ENCODE data around the gene SLC39A11.
"Not testable (repeated sequence)": the region's sequence is repeated elsewhere in the genome, so short reads cannot be mapped to it uniquely, and the experiment has no call there.

The SLC39A11 gene

DNA sequence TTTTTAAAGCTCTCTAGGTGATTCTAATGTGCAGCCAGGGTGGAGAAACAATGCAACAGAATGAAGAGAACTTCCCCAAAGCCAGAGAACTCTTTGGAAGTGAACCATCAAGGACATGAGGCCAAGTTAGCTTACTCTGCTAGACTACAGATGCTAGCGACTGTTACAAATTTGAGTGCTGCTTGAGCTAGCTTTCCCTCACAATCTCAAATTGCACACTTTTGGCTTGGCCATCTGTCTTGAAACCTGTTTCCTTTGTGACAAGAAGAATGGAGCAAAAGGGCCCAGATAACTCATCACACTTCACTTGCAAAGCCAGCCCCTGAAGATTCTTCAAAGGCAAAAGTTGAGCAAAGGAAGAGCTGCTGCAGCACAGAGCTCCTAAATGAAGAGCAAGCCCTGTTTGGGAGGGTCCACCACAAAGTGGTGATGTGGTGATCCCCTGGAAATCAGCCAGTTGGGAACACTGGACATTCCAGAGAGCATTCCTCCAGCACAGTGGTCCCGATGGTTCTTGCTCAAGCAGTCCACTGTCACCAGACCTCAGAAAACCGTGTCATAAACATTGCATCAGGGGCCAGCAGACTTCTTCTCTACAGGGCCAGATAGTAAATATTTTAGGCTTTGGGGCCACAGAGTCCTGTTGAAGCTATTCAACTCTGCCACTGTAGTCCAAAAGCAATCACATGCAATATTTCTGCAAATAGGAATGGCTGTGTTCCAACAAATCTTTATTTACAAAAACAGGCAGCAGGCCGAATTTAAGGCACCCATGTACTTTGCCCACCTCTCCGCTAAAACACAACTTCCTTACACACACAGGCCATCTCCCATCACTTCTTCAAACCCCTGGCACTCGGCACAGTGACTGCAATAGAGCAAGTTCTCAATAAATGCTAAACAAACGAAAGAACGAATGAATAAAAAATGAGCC is 21.2 kb downstream of the SLC39A11 start:
- DNase-seq (ENCODE audit: low spot score), result peak; percentile 45

DNA sequence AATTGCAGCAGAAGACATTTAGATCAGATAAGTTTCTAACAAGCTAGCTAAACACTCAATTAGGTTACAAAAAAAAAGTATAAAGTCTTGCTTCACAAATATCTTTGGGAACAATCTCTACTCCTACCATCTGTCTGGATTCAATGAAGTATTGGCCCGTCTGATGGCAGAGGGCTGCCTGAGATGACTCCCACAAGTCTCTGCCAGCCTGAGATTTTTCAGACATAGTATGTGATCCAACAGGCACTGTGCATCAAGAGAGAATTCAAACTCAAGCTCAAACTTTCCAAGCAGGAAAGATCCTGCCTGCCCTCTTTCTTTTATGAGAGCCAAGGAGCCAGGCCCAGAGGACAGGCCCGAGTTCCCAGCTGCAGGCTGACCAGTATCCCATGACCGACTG is 22.6 kb downstream of the SLC39A11 start:
- DNase-seq (ENCODE audit: low spot score), result no peak

DNA sequence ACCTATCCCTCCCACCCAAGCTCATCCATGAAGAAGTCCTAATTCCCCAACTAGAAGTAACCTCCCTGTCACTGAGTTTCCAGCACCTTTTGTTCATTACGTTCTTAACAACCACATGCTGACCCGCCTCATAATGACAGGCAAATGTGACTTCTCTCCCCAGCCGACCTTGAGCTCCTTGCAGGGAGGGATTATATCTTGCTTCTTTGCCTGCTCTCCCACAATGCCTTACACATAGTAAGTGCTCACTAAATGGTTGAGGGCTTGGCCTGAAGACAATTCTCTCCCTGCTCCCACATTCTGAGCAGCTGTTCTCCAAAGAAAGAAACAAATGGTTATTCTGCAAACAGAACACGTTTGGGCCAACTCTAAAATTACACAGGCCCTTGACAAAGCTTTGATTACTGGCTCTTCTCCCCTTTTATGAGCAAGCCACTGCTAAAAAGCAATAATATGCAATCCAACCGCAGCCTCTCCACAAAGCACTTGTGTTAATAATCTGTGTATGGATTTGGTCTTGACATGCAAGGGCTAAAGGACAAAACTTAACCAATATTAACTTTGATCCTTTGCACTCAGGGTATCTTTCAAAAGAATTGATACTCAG is 23.2 kb downstream of the SLC39A11 start:
- no peak for DNase-seq (ENCODE audit: low spot score)

DNA sequence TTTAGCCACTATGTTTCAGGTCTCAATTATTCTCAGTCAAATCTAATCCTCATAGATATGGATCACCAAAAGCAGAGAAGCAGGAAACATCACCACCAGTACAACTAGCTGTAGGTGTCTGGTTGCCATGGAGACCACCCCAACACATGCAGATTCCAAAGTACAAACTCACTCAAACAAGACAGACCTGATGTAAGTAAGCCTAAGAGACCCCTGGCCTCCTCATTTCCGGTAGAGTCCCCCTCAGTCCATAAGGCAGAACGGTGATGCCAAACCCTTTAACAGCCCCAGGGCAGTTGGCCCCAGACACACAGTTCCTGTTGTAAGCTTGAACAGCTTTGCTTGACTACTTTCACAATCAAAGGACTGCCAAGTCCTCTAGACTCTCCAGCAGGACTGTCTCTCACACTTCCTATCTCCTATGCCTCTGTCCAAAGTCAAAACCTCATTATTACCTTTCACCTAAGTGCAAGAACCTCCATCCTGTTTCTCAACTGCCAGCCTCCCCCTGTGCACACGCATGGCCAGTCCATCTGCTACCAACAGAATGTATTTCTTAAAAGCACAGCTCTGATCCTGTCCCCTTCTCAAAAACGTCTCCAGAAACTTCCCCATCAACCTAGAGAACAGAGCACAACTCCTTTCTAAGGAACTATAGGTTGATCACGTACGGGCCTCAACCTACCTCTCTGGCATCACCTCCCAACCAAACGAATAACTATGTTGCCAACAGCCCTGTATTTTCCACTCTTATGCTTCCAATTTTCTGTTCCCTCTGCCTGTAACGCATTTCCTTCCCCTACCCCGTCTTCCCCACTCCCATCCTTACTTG is 23.9 kb downstream of the SLC39A11 start:
- DNase-seq (ENCODE audit: low spot score), result no peak

DNA sequence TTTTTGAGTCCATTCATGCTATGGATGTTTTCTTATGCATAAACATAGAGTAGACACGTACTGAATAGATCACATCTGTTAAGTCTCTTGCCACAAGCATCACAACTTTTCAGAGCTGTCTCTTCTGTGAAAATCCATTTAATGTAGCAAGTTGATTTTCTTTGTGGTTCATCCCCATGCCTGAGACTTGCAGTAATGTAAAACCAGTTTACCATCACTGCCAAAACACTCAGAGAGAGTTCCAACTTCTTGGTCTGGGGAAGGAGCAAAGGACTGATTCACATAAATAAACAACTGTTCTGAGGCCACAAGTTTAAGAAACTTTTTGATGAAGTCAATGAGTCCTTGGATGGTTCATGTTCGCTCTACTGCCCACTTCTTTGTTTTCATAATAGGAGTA is 24.8 kb downstream of the SLC39A11 start:
- DNase-seq (ENCODE audit: low spot score), result peak; percentile 37

DNA sequence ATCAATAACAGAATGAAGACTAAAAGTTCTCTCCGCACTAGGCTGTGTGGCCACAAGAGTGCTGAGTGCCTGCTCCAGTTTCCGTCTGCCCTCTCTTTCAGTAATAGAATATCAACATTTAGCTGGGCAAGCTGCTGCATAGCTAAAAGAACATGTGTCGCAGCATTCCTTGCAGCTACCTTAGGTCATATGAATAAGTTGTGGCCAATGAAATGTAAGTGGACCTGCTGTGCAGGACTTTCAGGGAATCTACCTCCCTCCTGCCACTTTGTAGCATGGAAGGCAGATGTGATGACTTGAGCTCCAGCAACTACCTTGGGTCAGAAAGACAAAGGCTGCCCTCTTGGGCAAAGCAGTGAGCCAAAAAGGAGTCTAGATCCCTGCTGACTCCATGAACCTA is 25.4 kb downstream of the SLC39A11 start:
- DNase-seq (ENCODE audit: low spot score), result no peak

DNA sequence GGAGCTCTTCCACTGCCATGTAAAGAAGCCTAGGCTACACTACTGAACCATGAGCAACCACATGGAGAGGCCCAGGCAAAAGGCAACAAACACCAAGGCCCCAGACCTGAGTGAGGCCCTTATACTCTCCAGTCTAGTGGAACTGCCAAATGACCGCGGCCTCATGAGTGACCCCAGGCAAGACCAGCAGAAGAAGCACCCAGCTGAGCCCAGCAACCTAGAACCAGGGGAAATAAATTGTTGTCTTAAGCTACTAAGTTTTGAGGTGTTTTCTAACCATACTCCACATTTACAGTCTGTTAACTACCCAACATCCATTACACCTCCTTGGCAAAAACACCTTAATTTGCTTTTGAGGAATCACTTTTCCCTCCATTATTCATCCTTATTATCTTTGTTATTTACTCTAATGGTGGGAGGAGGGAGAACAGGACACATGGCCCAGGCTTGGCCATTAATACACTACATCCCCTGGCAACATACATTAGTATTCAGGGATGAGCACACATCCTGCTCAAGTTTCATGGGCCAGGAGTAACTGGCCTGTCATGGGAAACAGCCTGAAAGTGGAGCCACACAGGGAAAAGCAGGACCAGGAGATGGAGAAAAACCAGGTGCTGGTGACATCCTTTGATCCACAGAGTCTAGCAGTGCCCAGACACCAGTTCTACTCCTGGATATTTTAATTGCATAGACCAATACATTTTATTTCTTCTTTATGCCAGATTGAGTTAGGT is 26.2 kb downstream of the SLC39A11 start:
- no peak for DNase-seq (ENCODE audit: low spot score)

DNA sequence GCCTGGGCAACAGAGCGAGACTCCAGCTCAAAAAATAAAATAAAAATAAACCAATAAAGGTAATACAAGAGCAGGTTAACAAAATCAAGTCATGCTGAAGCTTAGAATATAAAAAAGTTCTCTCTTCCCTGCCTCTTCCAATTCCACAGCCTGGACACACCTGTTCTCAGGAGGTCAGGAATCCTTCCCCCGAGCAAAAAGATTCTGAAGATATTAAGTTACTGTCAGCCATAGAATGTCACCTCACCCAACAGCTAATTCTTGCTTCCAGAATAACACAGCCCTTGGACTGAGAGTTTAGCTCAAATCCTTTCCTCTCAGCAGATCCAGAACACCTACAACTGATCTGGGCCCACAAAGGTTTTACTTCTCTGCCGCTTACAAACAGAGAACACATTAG is 27.1 kb downstream of the SLC39A11 start:
- DNase-seq (ENCODE audit: low spot score), result no peak

DNA sequence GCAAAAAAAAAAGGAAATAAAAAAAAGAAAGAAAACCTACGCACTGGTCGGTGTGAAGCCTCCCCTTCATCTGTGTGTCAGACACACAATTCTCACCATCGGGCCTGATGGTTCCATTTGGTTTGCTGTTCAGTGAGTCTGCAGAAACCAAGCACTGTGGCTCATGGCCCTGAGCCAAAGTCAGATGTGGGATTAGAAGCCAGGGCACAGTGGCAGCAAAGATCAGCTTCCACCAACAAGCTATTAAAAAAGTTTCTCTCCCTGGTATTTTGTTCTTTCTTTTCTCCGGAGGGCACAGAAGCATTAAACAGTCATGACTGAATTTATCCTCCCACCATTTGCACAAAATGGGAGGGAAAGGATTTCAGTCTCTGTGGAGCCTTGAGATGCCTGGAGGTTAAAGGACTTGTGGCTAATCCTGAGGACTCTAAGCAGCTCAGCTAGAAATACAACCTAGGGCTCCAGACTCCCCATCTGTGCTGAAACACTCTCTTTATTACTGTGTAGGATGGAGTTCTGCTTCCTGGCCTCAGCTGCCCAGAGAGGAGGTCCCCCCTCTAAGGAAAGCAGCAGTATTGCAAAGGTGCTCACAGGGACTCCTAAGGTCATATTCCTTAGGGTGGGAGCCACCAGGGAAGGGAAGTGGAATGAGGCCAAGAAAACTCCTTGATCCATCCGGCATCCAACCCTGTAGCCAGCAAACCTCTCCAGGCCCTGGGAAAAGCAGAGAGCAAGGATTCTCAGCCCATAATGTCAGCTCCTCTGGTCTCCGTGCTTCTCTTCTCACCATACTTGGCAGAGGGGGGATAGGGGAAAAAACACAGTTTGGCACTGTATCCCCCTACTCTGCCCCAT is 28.2 kb downstream of the SLC39A11 start:
- no peak for DNase-seq (ENCODE audit: low spot score)

DNA sequence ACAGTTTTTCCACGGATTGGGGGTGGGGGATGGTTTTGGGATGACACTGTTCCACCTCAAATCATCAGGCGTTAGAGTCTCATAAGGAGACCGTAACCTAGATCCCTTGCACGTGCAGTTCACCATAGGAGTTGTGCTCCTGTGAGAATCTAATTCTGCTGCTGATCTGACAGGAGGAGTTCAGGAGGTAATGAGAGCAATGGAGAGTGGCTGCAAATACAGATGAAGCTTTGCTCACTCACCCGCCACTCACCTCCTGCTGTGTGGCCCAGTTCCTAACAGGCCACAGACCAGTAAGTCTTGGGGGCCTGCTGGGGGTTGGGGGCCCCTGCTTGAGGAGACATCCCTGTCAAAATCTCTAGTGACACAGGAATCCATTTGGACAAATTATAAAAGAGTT is 29.8 kb downstream of the SLC39A11 start:
- DNase-seq (ENCODE audit: low spot score), result no peak

DNA sequence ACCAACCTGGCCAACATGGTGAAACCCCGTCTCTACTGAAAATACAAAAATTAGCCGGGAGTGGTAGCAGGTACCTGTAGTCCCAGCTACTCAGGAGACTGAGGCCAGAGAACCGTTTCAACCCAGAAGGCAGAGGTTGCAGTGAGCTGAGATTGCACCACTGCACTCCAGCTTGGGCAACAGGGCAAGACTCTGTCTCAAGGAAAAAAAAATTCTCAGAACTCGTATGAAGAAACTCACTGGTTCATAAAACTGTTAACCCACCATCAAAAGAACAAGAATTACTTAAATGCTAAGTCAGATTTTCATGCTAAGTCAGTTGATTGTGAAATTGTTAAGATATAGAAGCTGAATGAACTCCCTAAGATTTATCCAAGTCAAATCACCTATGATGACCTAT is 31.3 kb downstream of the SLC39A11 start:
- DNase-seq (ENCODE audit: low spot score), result no peak

DNA sequence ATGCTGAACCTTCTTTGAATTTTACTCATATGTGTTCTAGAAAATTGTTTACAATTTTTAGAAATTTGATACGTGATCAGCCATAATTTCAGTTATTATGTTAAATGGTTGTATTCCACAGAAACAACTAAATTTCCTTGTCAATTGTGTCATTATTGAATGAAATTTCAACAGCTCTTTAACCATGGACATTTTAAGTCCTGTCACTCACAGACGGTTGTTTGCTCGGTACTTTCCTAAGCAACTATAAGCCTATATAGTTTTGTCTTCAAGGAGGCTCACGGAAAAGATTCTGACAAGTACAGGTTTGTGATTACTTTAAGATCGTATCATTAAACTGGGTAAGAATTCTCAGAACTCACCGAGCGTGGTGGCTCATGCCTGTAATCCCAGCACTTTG is 31.8 kb downstream of the SLC39A11 start:
- DNase-seq (ENCODE audit: low spot score), result no peak

DNA sequence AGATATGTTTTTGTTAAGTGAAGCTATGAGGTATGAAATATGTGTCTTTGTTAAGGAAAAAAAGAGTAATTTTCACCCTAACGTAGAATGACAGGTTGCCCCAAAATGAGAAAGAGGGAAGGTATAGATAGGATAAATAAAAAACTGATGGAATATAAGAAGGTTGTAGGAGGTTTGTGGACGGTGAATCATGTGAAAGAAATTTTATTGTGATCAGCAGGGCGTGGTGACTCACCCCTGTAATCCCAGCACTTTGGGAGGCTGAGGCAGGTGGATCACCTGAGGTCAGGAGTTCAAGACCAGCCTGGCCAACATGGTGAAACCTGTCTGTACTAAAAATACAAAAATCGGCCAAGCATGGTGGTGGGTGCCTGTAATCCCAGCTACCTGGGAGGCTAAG is 32.8 kb downstream of the SLC39A11 start:
- not testable (repeated sequence) for DNase-seq (ENCODE audit: low spot score)

DNA sequence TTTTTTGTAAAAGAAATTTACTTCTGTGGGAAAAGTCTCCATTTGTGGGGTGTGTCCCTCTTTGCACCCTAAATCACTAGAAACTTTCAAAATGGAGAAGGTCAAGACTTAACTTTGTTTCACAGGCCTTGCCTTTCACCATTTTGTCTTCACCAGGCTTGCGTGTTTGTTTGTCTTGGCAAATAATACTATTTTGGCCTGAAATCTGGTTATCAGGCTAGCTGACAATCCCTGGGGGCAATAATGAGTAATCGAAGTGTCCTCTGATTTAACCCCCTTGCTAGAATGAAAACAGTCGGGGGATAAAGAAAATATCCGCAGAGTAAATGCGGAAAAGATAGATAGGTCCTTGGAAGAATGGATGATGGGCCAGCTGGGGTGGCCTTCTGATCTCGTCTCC is 34.5 kb downstream of the SLC39A11 start:
- no peak for DNase-seq (ENCODE audit: low spot score)

DNA sequence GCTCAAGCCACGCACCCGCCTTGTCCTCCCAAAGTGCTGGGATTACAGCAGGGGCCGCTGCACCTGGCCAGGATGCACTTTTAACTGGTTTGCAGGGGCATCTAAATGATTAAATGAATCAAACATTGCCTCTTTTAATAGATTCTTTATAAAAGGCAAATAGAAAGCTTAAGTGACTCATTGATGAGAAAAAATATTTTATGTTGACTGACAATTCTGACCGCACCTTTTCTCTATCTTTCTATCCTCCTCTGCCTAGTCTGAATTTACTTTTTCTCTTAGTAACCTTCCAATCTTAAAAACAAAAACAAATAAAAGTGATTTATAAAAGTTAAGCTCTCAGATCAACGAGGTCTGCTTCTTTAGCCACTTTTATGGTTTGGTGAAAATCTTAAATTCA is 35.3 kb downstream of the SLC39A11 start:
- no peak for DNase-seq (ENCODE audit: low spot score)

DNA sequence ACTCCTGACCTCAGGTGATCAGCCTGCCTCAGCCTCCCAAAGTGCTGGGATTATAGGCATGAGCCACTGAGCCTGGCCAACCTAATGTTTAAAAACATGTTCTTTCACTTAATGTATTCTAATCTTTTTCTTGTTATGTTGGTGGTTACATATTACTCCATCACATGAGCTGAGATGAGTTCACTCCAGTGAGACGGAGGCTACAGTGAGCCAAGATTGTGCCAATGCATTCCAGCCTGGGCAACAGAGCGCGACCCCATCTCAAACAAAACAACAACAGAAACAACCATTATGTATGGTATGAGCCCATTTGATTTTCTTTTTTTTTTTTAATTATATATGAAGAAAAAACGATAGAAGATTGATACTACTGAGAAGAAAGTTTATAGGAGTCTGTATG is 39.6 kb downstream of the SLC39A11 start:
- DNase-seq (ENCODE audit: low spot score), result no peak

DNA sequence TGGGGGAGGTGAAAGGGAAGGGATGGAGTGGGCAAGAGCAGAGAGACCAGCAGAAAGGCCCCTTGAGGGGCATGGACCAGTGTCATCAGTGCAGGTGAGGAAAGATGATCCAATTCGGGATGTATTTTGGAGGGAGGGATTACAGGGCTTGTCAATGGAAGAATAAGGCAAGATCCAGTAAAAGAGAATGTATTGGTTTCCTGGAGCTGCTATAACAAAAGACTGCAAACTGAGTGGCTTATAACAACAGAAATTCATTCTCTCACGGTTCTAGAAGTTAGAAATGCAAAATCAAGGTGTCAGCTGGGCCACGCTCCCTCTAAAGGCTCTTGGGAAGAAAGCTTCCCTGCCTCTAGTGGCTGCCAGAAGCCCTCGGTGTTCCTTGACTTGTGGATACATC is 41.7 kb downstream of the SLC39A11 start:
- DNase-seq (ENCODE audit: low spot score), result no peak

DNA sequence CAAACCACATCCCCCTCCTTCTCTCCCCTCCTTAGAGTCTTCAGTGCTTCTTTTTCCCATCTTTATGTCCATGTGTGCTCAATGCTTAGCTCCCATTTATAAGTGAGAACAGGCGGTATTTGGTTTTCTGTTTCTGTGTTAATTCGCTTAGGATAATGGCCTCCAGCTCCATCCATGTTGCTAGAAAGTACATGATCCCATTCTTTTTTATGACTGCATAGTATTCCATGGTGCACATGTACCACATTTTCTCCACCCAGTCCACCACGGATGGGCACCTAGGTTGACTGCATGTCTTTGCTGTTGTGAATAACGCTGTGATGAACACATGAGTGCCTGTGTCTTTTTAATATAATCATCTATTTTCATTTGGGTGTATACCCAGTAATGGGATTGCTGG is 44.3 kb downstream of the SLC39A11 start:
- no peak for DNase-seq (ENCODE audit: low spot score)

DNA sequence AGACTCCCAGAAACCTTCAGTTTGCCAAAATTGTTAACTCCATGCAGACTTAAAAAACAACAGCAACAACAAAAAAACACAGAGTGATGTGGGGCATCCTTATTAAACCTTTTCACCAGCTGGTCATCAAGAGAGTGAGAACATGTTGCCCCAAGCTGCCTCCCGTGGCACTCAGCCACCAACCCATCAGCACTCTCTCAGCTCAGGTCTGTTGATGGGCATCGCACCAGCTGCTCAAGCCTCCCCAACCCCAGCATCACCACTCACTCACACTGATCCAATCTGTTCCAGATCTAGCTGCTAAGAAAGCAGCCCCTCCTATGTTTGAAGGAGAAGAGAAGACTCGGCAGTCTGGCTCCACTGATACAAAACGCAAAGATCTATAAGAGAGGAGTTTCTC is 46.8 kb downstream of the SLC39A11 start:
- no peak for DNase-seq (ENCODE audit: low spot score)

DNA sequence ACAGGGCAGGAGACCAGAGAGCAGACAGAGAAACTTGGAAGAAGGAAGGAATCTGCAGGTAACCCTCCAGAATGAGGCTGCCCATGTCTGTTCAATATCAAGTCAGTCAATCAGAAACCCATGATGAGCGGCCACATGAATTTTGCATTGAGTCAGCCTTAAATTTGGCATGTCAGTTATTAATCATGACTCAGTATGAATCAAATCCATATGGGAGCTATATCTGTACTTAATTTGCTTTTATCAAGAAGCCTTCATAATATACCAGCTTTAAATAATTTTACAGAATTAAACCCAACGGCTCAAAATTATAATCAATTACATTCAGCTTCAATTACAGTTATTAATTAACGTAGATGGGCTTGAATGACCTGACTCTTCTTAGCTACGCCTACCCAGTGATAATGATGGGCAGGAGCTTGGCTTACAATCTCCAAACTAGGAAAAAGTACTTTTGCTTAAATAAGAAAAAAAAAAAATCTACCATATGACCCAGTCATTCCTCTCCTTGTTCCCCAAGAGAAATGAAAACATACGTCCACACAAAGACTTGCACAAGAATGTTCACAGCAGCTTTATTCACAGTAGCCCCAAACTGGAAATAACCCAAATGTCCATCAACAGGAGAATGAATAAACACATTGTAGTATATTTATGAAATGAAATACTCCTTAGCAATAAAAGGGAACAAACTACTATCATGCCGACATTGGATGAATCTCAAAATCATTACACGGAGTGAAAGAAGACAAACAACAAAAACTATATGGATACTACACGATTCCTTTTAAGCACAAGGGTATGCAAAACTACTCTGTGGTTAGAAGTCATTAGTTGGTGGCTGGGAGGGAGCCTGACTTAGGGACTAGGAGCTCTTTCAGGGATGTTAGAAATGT is 48.6 kb downstream of the SLC39A11 start:
- DNase-seq (ENCODE audit: low spot score), result peak; percentile 36

Measured in GM03348 (cell line).